GM23248 (cell line): ENCODE measurements around the gene ZNF839. TPM values are rescaled to one million over a fixed set of nuclear protein-coding genes. Genes with fewer than 3 reads are reported as not detected.

ENCODE experiments used
- DNase-seq: peaks from one replicate; pipeline ENCODE4 v3.0.0-alpha.2; 2015
- H2AFZ ChIP-seq: fragments of 200-600 bp; sonication (generic); 2 replicates; pipeline ENCODE4 v1.6.1; 2016; ENCODE audit warnings: antibody characterized with exemption
- H3F3A ChIP-seq: fragments of 200-600 bp; sonication (generic); 2 replicates; pipeline ENCODE4 v1.6.1; 2016; ENCODE audit warnings: mild to moderate bottlenecking, antibody characterized with exemption, mixed run types; ENCODE audit not compliant: insufficient read depth
- H3K27ac ChIP-seq: fragments of 200-600 bp; sonication (generic); 2 replicates; pipeline ENCODE4 v1.5.1; 2016; ENCODE audit warnings: mild to moderate bottlenecking
- H3K27me3 ChIP-seq: fragments of 200-600 bp; sonication (generic); replicated peaks from 2 replicates; pipeline ENCODE4 v1.6.1; 2016; ENCODE audit warnings: mild to moderate bottlenecking; ENCODE audit not compliant: insufficient read depth
- H3K36me3 ChIP-seq: fragments of 200-600 bp; sonication (generic); 2 replicates; pipeline ENCODE4 v1.6.1; 2016; ENCODE audit warnings: low read depth, mild to moderate bottlenecking
- H3K4me1 ChIP-seq: fragments of 200-600 bp; sonication (generic); 2 replicates; pipeline ENCODE4 v1.6.1; 2016; ENCODE audit warnings: mild to moderate bottlenecking; ENCODE audit not compliant: insufficient read depth
- H3K4me2 ChIP-seq: fragments of 200-600 bp; sonication (generic); one replicate; pipeline ENCODE4 v1.6.1; 2016; ENCODE audit warnings: mild to moderate bottlenecking; ENCODE audit not compliant: unreplicated experiment
- H3K4me3 ChIP-seq: fragments of 200-600 bp; sonication (generic); 2 replicates; pipeline ENCODE4 v1.5.1; 2016; ENCODE audit warnings: mild to moderate bottlenecking
- H3K79me2 ChIP-seq: fragments of 200-600 bp; sonication (generic); 2 replicates; pipeline ENCODE4 v1.6.1; 2016; ENCODE audit warnings: mild to moderate bottlenecking; ENCODE audit not compliant: insufficient read depth
- H3K9ac ChIP-seq: fragments of 200-600 bp; sonication (generic); 2 replicates; pipeline ENCODE4 v1.6.1; 2016; ENCODE audit warnings: mild to moderate bottlenecking
- H3K9me2 ChIP-seq: fragments of 200-600 bp; sonication (generic); 2 replicates; pipeline ENCODE4 v1.6.1; 2016; ENCODE audit warnings: mixed run types, mild to moderate bottlenecking, moderate library complexity; ENCODE audit not compliant: insufficient read depth
- H3K9me3 ChIP-seq: fragments of 200-600 bp; sonication (generic); one replicate; pipeline ENCODE4 v1.6.1; 2017; ENCODE audit warnings: low read depth
- H4K20me1 ChIP-seq: fragments of 200-600 bp; sonication (generic); 2 replicates; pipeline ENCODE4 v1.6.0; 2016; ENCODE audit not compliant: insufficient read depth
- EZH2 ChIP-seq: fragments of 200-600 bp; sonication (generic); IDR thresholded peaks from 2 replicates; pipeline ENCODE4 v1.6.1; 2018; ENCODE audit warnings: antibody characterized with exemption, mild to moderate bottlenecking; ENCODE audit not compliant: insufficient read depth, poor library complexity, severe bottlenecking
- EZH2phosphoT487 ChIP-seq: fragments of 200-600 bp; sonication (generic); IDR thresholded peaks from 2 replicates; pipeline ENCODE4 v1.6.1; 2018; ENCODE audit warnings: antibody characterized with exemption, moderate library complexity, mild to moderate bottlenecking, low read depth; ENCODE audit not compliant: insufficient read depth
- WGBS, 2 experiments: methylation state at CpG; one replicate each; pipeline ENCODE4 v1.1.6; 2015 to 2017; ENCODE audit warnings: low lambda C conversion rate in 2 of 2, low coverage in 1 of 2; ENCODE audit errors: missing lambda C conversion rate in 2 of 2; 5-methylcytosine and 5-hydroxymethylcytosine counted together
- in situ Hi-C: fragments of 300-500 bp; cut with MboI; formaldehyde crosslinking; loops from 2 replicates; pipeline ENCODE4 v1.15.0; 2020
- polyA plus RNA-seq: library from polyadenylated mRNA; unstranded; fragments of >200 nt; fragmentation: Nextera tagmentation; extraction: Ambion mirVana; gene quantifications from 2 replicates; pipeline ENCODE4 v1.2.1, GENCODE V29; 2016
- total RNA-seq: library from RNA; depleted of rRNA; stranded (reverse); fragments of >200 nt; shearing (Covaris generic); gene quantifications from 2 replicates; pipeline ENCODE4 v1.2.3, GENCODE V29; 2014

ZNF839 gene
- total and polyA plus RNA-seq, 2 experiments from 2014 or later = 4.2 to 8.4 TPM

DNA sequence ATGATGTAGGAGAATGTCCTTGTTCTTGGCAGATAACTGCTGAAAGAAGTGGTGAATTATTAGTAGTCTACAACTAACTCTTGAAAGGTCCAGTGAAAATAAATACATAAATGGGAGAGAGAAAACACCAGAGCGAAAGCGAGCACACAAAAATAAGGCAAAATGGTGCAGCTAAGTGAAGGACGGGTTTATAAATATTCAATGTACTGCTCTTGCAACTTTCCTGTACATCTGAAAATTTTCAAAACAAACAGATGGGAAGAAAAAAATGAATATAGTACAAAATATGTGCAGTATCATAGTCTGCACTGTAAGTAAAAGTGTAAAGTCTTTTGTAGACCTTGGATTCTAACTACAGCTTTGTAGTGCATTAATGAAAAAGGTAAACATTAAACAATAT is 15.9 kb upstream of the ZNF839 start:
- peak overlapping the region; percentile 98 for H3K4me2 ChIP-seq

GRCh38 chr14:102304611-102305506 is 14.7 kb upstream of the ZNF839 start, which contains the start of gene MOK:
MOK (minus strand) TSS chr14:102305164; CDS start chr14:102304968, 196 bp downstream.
- peak; percentile 99 for DNase-seq
- H3K27ac ChIP-seq = peak within 1 kb of the TSS; percentile 90
- no peaks in the 10 kb centered on the region for H3K9me2 ChIP-seq
- no peaks in the 10 kb centered on the region for H3F3A ChIP-seq
- H4K20me1 ChIP-seq = no peaks in the 10 kb centered on the region
- peak within 1 kb of the TSS; percentile 98 for H3K4me2 ChIP-seq
- WGBS, 2 experiments = 1% methylated on average over 43 to 53 of the region's 53 CpGs
- peak within 1 kb of the TSS; percentile 97 for H3K9ac ChIP-seq
- peak within 1 kb of the TSS; percentile 70 for H2AFZ ChIP-seq
- peaks cover 16% of the 10 kb centered on the region for H3K4me1 ChIP-seq
- no peaks in the 10 kb centered on the region for H3K27me3 ChIP-seq
- H3K4me3 ChIP-seq = peak within 1 kb of the TSS; percentile 84
- no peak for TF ChIP-seq EZH2phosphoT487
- no peak for TF ChIP-seq EZH2
- H3K36me3 ChIP-seq = no peaks in the 10 kb centered on the region
- H3K79me2 ChIP-seq = peaks cover 51% of the 10 kb centered on the region
- H3K9me3 ChIP-seq = no peaks in the 10 kb centered on the region
- in situ Hi-C loops = loop anchor here (25.0 kb wide), 1 partner anchor 343 kb away; the partner anchor contains the start of gene DYNC1H1

More for the DNA sequence above, 15.9 kb upstream of the ZNF839 start:
- in situ Hi-C loops = loop anchor here (25.0 kb wide), 1 partner anchor 341 kb away; the partner anchor contains the start of gene DYNC1H1
- WGBS, 2 experiments = 85 to 93% methylated on average over 3 of the region's 3 CpGs
- no peaks in the 10 kb centered on the region for H3K36me3 ChIP-seq
- DNase-seq = no peak
- H3K4me3 ChIP-seq = peak overlapping the region; percentile 84
- no peak overlapping the region for H2AFZ ChIP-seq
- no peaks in the 10 kb centered on the region for H3K9me3 ChIP-seq
- TF ChIP-seq EZH2 (no peak), EZH2phosphoT487 (no peak)
- H3K27ac ChIP-seq = peak overlapping the region; percentile 90
- H3K9me2 ChIP-seq = no peaks in the 10 kb centered on the region
- H4K20me1 ChIP-seq = no peaks in the 10 kb centered on the region
- no peaks in the 10 kb centered on the region for H3F3A ChIP-seq
- H3K79me2 ChIP-seq = peaks cover 63% of the 10 kb centered on the region
- no peaks in the 10 kb centered on the region for H3K27me3 ChIP-seq
- peaks cover 16% of the 10 kb centered on the region for H3K4me1 ChIP-seq
- H3K9ac ChIP-seq = peak overlapping the region; percentile 97

GRCh38 chr14:102314242-102315011 is 5.1 kb upstream of the ZNF839 start:
- no peak for TF ChIP-seq EZH2phosphoT487
- no peak for TF ChIP-seq EZH2
- Histone ChIP-seq H3F3A (peaks cover 21% of the 10 kb centered on the region), H3K4me2 (peak overlapping the region; percentile 75), H4K20me1 (no peaks in the 10 kb centered on the region), H3K27ac (peak overlapping the region; percentile 49), H3K27me3 (no peaks in the 10 kb centered on the region), H3K9me3 (no peaks in the 10 kb centered on the region), H3K9ac (peak overlapping the region; percentile 61), H3K79me2 (no peaks in the 10 kb centered on the region; the same call in 1 of the 2 replicates), H3K4me1 (peaks cover 31% of the 10 kb centered on the region), H3K36me3 (no peaks in the 10 kb centered on the region), H3K9me2 (no peaks in the 10 kb centered on the region), H3K4me3 (peak overlapping the region; percentile 63), H2AFZ (peak overlapping the region; percentile 78)
- WGBS, 2 experiments = 7% methylated on average over 42 to 50 of the region's 52 CpGs
- DNase-seq = peak; percentile 94
- in situ Hi-C loops = loop anchor here (5.0 to 25.0 kb wide), 2 partner anchors 77 to 352 kb away; partner anchors contain the start of gene DYNC1H1

DNA sequence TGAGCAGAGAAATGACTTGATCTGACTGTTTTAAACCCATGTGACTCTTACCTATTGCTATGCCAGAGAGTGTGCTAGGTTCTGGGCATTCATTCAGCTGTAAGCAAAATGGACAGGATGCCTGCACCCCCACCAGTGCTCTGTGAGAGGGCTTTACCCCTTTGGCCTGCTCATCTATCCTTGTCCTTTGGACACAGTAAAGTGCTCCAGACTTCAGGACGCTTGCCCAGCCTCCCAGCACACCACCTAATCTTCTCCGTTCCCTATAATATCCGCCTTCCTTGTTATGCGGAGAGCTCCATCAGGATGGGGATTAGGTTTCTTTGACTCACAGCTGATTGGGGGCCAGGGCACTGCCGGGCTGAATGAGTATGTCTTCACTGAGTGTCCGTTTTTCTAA is 4.4 kb upstream of the ZNF839 start:
- no peak overlapping the region for H3K9ac ChIP-seq
- WGBS, 2 experiments = 87 to 88% methylated on average over 6 of the region's 6 CpGs
- peaks cover 21% of the 10 kb centered on the region for H3F3A ChIP-seq
- DNase-seq = peak; percentile 28
- no peaks in the 10 kb centered on the region for H3K27me3 ChIP-seq
- H3K9me2 ChIP-seq = no peaks in the 10 kb centered on the region
- H4K20me1 ChIP-seq = no peaks in the 10 kb centered on the region
- H3K4me2 ChIP-seq = no peak overlapping the region
- in situ Hi-C loops = loop anchor here (25.0 kb wide), 1 partner anchor 353 kb away; the partner anchor contains the start of gene DYNC1H1
- no peaks in the 10 kb centered on the region for H3K36me3 ChIP-seq
- H3K79me2 ChIP-seq = peaks cover under 1% of the 10 kb centered on the region
- H3K4me1 ChIP-seq = peaks cover 31% of the 10 kb centered on the region
- no peak for TF ChIP-seq EZH2phosphoT487
- no peak for TF ChIP-seq EZH2
- H3K27ac ChIP-seq = no peak overlapping the region
- no peak overlapping the region for H3K4me3 ChIP-seq
- peak overlapping the region; percentile 78 for H2AFZ ChIP-seq
- H3K9me3 ChIP-seq = no peaks in the 10 kb centered on the region
